HepG2 (cell line): ENCODE results near the gene ZBTB46. TPM values are rescaled to one million over a fixed set of nuclear protein-coding genes. Genes with fewer than 3 reads are reported as not detected.
A peak's percentile ranks its signal among the peaks of the same experiment; 100 is the strongest.

Source experiments
- CBX1 ChIP-seq: IDR thresholded peaks from one replicate; pipeline ENCODE4 v1.6.1; 2016; ENCODE audit warnings: antibody characterized with exemption, low read depth
- E2F5 ChIP-seq: sonication (generic); formaldehyde crosslinking; conservative IDR thresholded peaks from 2 replicates; pipeline ENCODE4 v1.4.0; 2020; ENCODE audit warnings: missing genetic modification reagents
- FOXA1 ChIP-seq, 2 experiments: fragments of 450-650 bp in 1 of 2; sonication (generic) in 1 of 2; formaldehyde crosslinking in 1 of 2; IDR thresholded peaks; 2 replicates each; pipeline versions ENCODE4 v1.4.0 to v1.6.1; 2016 to 2020; ENCODE audit warnings: missing genetic modification reagents in 1 of 2
- HNF1B ChIP-seq: sonication (generic); formaldehyde crosslinking; IDR thresholded peaks from 2 replicates; pipeline ENCODE4 v1.5.1; 2020; ENCODE audit warnings: mild to moderate bottlenecking, moderate library complexity, missing genetic modification reagents
- HOXA3 ChIP-seq: sonication (generic); formaldehyde crosslinking; IDR thresholded peaks from 2 replicates; pipeline ENCODE4 v1.5.0; 2020; ENCODE audit warnings: missing genetic modification reagents
- HOXA5 ChIP-seq: sonication (generic); formaldehyde crosslinking; IDR thresholded peaks from 2 replicates; pipeline ENCODE4 v1.4.0; 2020; ENCODE audit warnings: missing genetic modification reagents
- KAT2B ChIP-seq: fragments of 150-350 bp; IDR thresholded peaks from 2 replicates; pipeline ENCODE4 v1.6.1; 2014; ENCODE audit warnings: low read depth, low read length, borderline replicate concordance
- KLF15 ChIP-seq: sonication (generic); formaldehyde crosslinking; IDR thresholded peaks from 2 replicates; pipeline ENCODE4 v1.8.1; 2023; ENCODE audit warnings: borderline replicate concordance, mild to moderate bottlenecking, inconsistent platforms, missing genetic modification reagents, mixed read lengths
- MAZ ChIP-seq, 2 experiments: sonication (generic) in 1 of 2; formaldehyde crosslinking in 1 of 2; IDR thresholded peaks; 2 replicates each; pipeline versions ENCODE4 v1.5.0 to v1.6.1; 2012 to 2020; ENCODE audit warnings: low read depth in 2 of 2, mild to moderate bottlenecking in 2 of 2, borderline replicate concordance in 1 of 2, improper control_type of control experiment in 1 of 2, low read length in 1 of 2, missing genetic modification reagents in 1 of 2, moderate library complexity in 1 of 2
- NFE2 ChIP-seq: sonication (generic); formaldehyde crosslinking; IDR thresholded peaks from 2 replicates; pipeline ENCODE4 v1.4.0; 2020; ENCODE audit warnings: missing genetic modification reagents
- SALL2 ChIP-seq: sonication (generic); formaldehyde crosslinking; IDR thresholded peaks from 2 replicates; pipeline ENCODE4 v1.8.1; 2023; ENCODE audit warnings: mild to moderate bottlenecking, missing genetic modification reagents, inconsistent platforms
- SNAI1 ChIP-seq: sonication (generic); formaldehyde crosslinking; IDR thresholded peaks from 2 replicates; pipeline ENCODE4 v1.5.0; 2020; ENCODE audit warnings: mild to moderate bottlenecking, missing genetic modification reagents, borderline replicate concordance
- SOX5 ChIP-seq: IDR thresholded peaks from 2 replicates; pipeline ENCODE4 v1.6.1; 2016; ENCODE audit warnings: borderline replicate concordance
- TEAD2 ChIP-seq: sonication (generic); formaldehyde crosslinking; IDR thresholded peaks from 2 replicates; pipeline ENCODE4 v1.9.0; 2021; ENCODE audit warnings: missing genetic modification reagents
- ZBTB10 ChIP-seq: sonication (generic); formaldehyde crosslinking; IDR thresholded peaks from 2 replicates; pipeline ENCODE4 v1.4.0; 2020; ENCODE audit warnings: missing genetic modification reagents, borderline replicate concordance
- ZNF235 ChIP-seq: sonication (generic); formaldehyde crosslinking; IDR thresholded peaks from 2 replicates; pipeline ENCODE4 v1.8.1; 2023; ENCODE audit warnings: mild to moderate bottlenecking, missing genetic modification reagents, borderline replicate concordance
- ZNF460 ChIP-seq: sonication (generic); formaldehyde crosslinking; IDR thresholded peaks from 2 replicates; pipeline ENCODE4 v1.5.1; 2020; ENCODE audit warnings: missing genetic modification reagents, mild to moderate bottlenecking, borderline replicate concordance
- ZNF557 ChIP-seq: sonication (generic); formaldehyde crosslinking; IDR thresholded peaks from 2 replicates; pipeline ENCODE4 v1.4.0; 2020; ENCODE audit warnings: missing genetic modification reagents
- ZNF563 ChIP-seq: sonication (generic); formaldehyde crosslinking; IDR thresholded peaks from 2 replicates; pipeline ENCODE4 v1.8.0; 2022; ENCODE audit warnings: mild to moderate bottlenecking, moderate library complexity, missing genetic modification reagents
- ZNF589 ChIP-seq: sonication (generic); formaldehyde crosslinking; conservative IDR thresholded peaks from 2 replicates; pipeline ENCODE4 v1.8.0; 2022; ENCODE audit warnings: mild to moderate bottlenecking, moderate library complexity, missing genetic modification reagents
- ZNF761 ChIP-seq: sonication (generic); formaldehyde crosslinking; conservative IDR thresholded peaks from 2 replicates; pipeline ENCODE4 v1.4.0; 2020; ENCODE audit warnings: mild to moderate bottlenecking, missing genetic modification reagents
- ZSCAN5A ChIP-seq: sonication (generic); formaldehyde crosslinking; IDR thresholded peaks from 2 replicates; pipeline ENCODE4 v1.8.0; 2022; ENCODE audit warnings: mild to moderate bottlenecking, missing genetic modification reagents, borderline replicate concordance
- polyA plus RNA-seq, 8 experiments: library from polyadenylated mRNA; depleted of rRNA in 3 of 8; stranded (reverse) in 7 of 8; unstranded in 1 of 8; fragments of >200 nt; fragmentation: Illumina TruSeq in 4 of 8; extraction: Trizol in 4 of 8; gene quantifications; 2 replicates each; pipeline versions ENCODE4 v1.2.1 to v1.2.3, GENCODE V29; 2011 to 2016; ENCODE audit warnings: low read depth in 4 of 8, missing spikeins in 1 of 8, mixed read lengths in 1 of 8; ENCODE audit not compliant: insufficient read depth in 1 of 8
- total RNA-seq, 5 experiments: library from RNA; depleted of rRNA; stranded (reverse); fragments of >200 nt; fragmentation: Illumina TruSeq; extraction: Trizol; gene quantifications; 2 replicates each; pipeline ENCODE4 v1.2.3, GENCODE V29; 2016; ENCODE audit warnings: low read depth in 1 of 5

The ZBTB46 gene
- total and polyA plus RNA-seq, 2 of the 13 experiments (the other 11 are each of a cell fraction or from before 2014, with no cell fraction given), result 1.6 to 13.5 TPM

- TF ChIP-seq NFE2 (CRISPR knock-in tag) (no peak), MAZ (IDR thresholded peaks at IDR 0.05; ENCODE audit: borderline replicate concordance, low read depth, low read length) (no peak), MAZ (CRISPR knock-in tag; IDR thresholded peaks at IDR 0.05; ENCODE audit: low read depth) (no peak), CBX1 (no peak), SOX5 (CRISPR knock-in tag) (no peak), ZNF761 (CRISPR knock-in tag) (0 out of 2 replicates have a peak, but pooled peaks have one; percentile 44), ZNF589 (no peak), ZNF235 (CRISPR knock-in tag) (no peak), KLF15 (CRISPR knock-in tag) (no peak), KAT2B (no peak), E2F5 (CRISPR knock-in tag) (0 out of 2 replicates have a peak, but pooled peaks have one; percentile 9), ZBTB10 (CRISPR knock-in tag) (no peak), ZSCAN5A (CRISPR knock-in tag) (no peak), FOXA1 (IDR thresholded peaks at IDR 0.05) (no peak), FOXA1 (CRISPR knock-in tag; IDR thresholded peaks at IDR 0.05) (peak; percentile 22; the same call in 1 of the 2 replicates), TEAD2 (CRISPR knock-in tag) (no peak), HOXA5 (CRISPR knock-in tag) (no peak), HOXA3 (CRISPR knock-in tag) (no peak), HNF1B (CRISPR knock-in tag) (no peak), ZNF460 (CRISPR knock-in tag) (no peak), ZNF557 (no peak), ZNF563 (CRISPR knock-in tag) (0 out of 2 replicates have a peak, but pooled peaks have one; percentile 8), SNAI1 (CRISPR knock-in tag) (no peak), SALL2 (CRISPR knock-in tag) (no peak)
Measured at GRCh38 chr20:63697357-63697867, 133.7 kb downstream of the ZBTB46 start (continued).
